HepG2 (cell line): ENCODE measurements around the gene CPNE1. TPM values are rescaled to one million over a fixed set of nuclear protein-coding genes. Genes with fewer than 3 reads are reported as not detected.

ENCODE experiments used
- ATAD3A ChIP-seq: sonication (generic); formaldehyde crosslinking; IDR thresholded peaks from 2 replicates; pipeline ENCODE4 v1.4.0; 2020; ENCODE audit warnings: missing genetic modification reagents
- CREB1 ChIP-seq, 2 experiments: fragments of 450-650 bp in 1 of 2; IDR thresholded peaks; 2 replicates each; pipeline ENCODE4 v1.6.1; 2016 to 2017; ENCODE audit warnings: control low read depth in 1 of 2, mild to moderate bottlenecking in 1 of 2, missing compliant biosample characterization in 1 of 2, missing genetic modification characterization in 1 of 2
- DDIT3 ChIP-seq: sonication (generic); formaldehyde crosslinking; IDR thresholded peaks from 2 replicates; pipeline ENCODE4 v1.4.0; 2020; ENCODE audit warnings: mild to moderate bottlenecking, missing genetic modification reagents
- FOXA3 ChIP-seq: IDR thresholded peaks from 2 replicates; pipeline ENCODE4 v1.6.1; 2016; ENCODE audit warnings: missing genetic modification reagents, missing compliant biosample characterization
- FOXM1 ChIP-seq: sonication (generic); formaldehyde crosslinking; IDR thresholded peaks from 2 replicates; pipeline ENCODE4 v1.5.0; 2020; ENCODE audit warnings: missing genetic modification reagents
- FOXO4 ChIP-seq: sonication (generic); formaldehyde crosslinking; conservative IDR thresholded peaks from 2 replicates; pipeline ENCODE4 v1.8.1; 2023; ENCODE audit warnings: missing genetic modification reagents
- IRF9 ChIP-seq: sonication (generic); formaldehyde crosslinking; IDR thresholded peaks from 2 replicates; pipeline ENCODE4 v1.8.0; 2022; ENCODE audit warnings: missing genetic modification reagents, mild to moderate bottlenecking, borderline replicate concordance
- KAT2B ChIP-seq: fragments of 150-350 bp; IDR thresholded peaks from 2 replicates; pipeline ENCODE4 v1.6.1; 2014; ENCODE audit warnings: low read depth, low read length, borderline replicate concordance
- MAFF ChIP-seq: IDR thresholded peaks from 2 replicates; pipeline ENCODE4 v1.6.1; 2011; ENCODE audit warnings: low read depth, low read length, improper control_type of control experiment
- MEIS1 ChIP-seq: sonication (generic); formaldehyde crosslinking; IDR thresholded peaks from 2 replicates; pipeline ENCODE4 v1.9.0; 2021; ENCODE audit warnings: mild to moderate bottlenecking, missing genetic modification reagents, moderate library complexity, borderline replicate concordance
- NFE2 ChIP-seq: sonication (generic); formaldehyde crosslinking; IDR thresholded peaks from 2 replicates; pipeline ENCODE4 v1.4.0; 2020; ENCODE audit warnings: missing genetic modification reagents
- NFYC ChIP-seq: IDR thresholded peaks from 2 replicates; pipeline ENCODE4 v1.6.1; 2016; ENCODE audit warnings: missing genetic modification reagents, missing compliant biosample characterization
- PBX2 ChIP-seq: IDR thresholded peaks from 2 replicates; pipeline ENCODE4 v1.6.1; 2016; ENCODE audit warnings: control low read depth
- SRF ChIP-seq: IDR thresholded peaks from 2 replicates; pipeline ENCODE4 v1.6.1; 2011; ENCODE audit warnings: mild to moderate bottlenecking, low read depth, low read length, moderate library complexity
- SRSF4 ChIP-seq: fragments of 200-400 bp; formaldehyde crosslinking; IDR thresholded peaks from one replicate; pipeline ENCODE4 v1.6.1; 2018; ENCODE audit warnings: mild to moderate bottlenecking, low read depth, low read length, moderate library complexity; ENCODE audit not compliant: poor library complexity, severe bottlenecking
- ZHX1 ChIP-seq: sonication (generic); formaldehyde crosslinking; IDR thresholded peaks from 2 replicates; pipeline ENCODE4 v1.8.1; 2022; ENCODE audit warnings: low read depth, mild to moderate bottlenecking, missing genetic modification reagents
- ZNF121 ChIP-seq: sonication (generic); formaldehyde crosslinking; IDR thresholded peaks from 2 replicates; pipeline ENCODE4 v1.5.0; 2020; ENCODE audit warnings: mild to moderate bottlenecking, missing genetic modification reagents
- ZNF124 ChIP-seq: sonication (generic); formaldehyde crosslinking; IDR thresholded peaks from 2 replicates; pipeline ENCODE4 v1.4.0; 2020; ENCODE audit warnings: missing genetic modification reagents
- ZNF234 ChIP-seq: sonication (generic); formaldehyde crosslinking; conservative IDR thresholded peaks from 2 replicates; pipeline ENCODE4 v1.5.1; 2020; ENCODE audit warnings: mild to moderate bottlenecking, missing genetic modification reagents
- ZNF350 ChIP-seq: sonication (generic); formaldehyde crosslinking; IDR thresholded peaks from 2 replicates; pipeline ENCODE4 v1.4.0; 2020; ENCODE audit warnings: mild to moderate bottlenecking, low read depth, missing genetic modification reagents, borderline replicate concordance
- ZNF816 ChIP-seq: sonication (generic); formaldehyde crosslinking; IDR thresholded peaks from 2 replicates; pipeline ENCODE4 v1.8.0; 2022; ENCODE audit warnings: missing genetic modification reagents, mild to moderate bottlenecking, borderline replicate concordance
- ZNF850 ChIP-seq: sonication (generic); formaldehyde crosslinking; conservative IDR thresholded peaks from 2 replicates; pipeline ENCODE4 v1.9.0; 2021; ENCODE audit warnings: mild to moderate bottlenecking, missing genetic modification reagents
- polyA plus RNA-seq, 8 experiments: library from polyadenylated mRNA; depleted of rRNA in 3 of 8; stranded (reverse) in 7 of 8; unstranded in 1 of 8; fragments of >200 nt; fragmentation: Illumina TruSeq in 4 of 8; extraction: Trizol in 4 of 8; gene quantifications; 2 replicates each; pipeline versions ENCODE4 v1.2.1 to v1.2.3, GENCODE V29; 2011 to 2016; ENCODE audit warnings: low read depth in 4 of 8, missing spikeins in 1 of 8, mixed read lengths in 1 of 8; ENCODE audit not compliant: insufficient read depth in 1 of 8
- total RNA-seq, 5 experiments: library from RNA; depleted of rRNA; stranded (reverse); fragments of >200 nt; fragmentation: Illumina TruSeq; extraction: Trizol; gene quantifications; 2 replicates each; pipeline ENCODE4 v1.2.3, GENCODE V29; 2016; ENCODE audit warnings: low read depth in 1 of 5

The CPNE1 gene
- total and polyA plus RNA-seq, 2 of the 13 experiments (the other 11 are each of a cell fraction or from before 2014, with no cell fraction given) = 408 to 431 TPM

- peak; percentile 85; the same call in 1 of the 2 replicates for TF ChIP-seq DDIT3
- no peak; the same call in none of the 2 replicates for TF ChIP-seq ZNF121
- 0 out of 2 replicates have a peak, but pooled peaks have one; percentile 32 for TF ChIP-seq SRF
- 0 out of 2 replicates have a peak, but pooled peaks have one; percentile 0 for TF ChIP-seq KAT2B
- TF ChIP-seq FOXO4 (CRISPR knock-in tag) = peak; percentile 99; the same call in 1 of the 2 replicates
- no peak for TF ChIP-seq SRSF4
- no peak for TF ChIP-seq NFE2
- TF ChIP-seq ZNF234 = peak; percentile 68; the same call in 1 of the 2 replicates
- peak; percentile 90; the same call in 1 of the 2 replicates for TF ChIP-seq ATAD3A
- TF ChIP-seq NFYC = peak; percentile 60
- TF ChIP-seq ZNF124 (CRISPR knock-in tag) = peak; percentile 99
- peak; percentile 98 for TF ChIP-seq ZNF816 (CRISPR knock-in tag)
- TF ChIP-seq ZNF850 (CRISPR knock-in tag) = 0 out of 2 replicates have a peak, but pooled peaks have one; percentile 88
- TF ChIP-seq MAFF = no peak
- TF ChIP-seq ZNF350 (CRISPR knock-in tag) = peak; percentile 100
- peak; percentile 93 for TF ChIP-seq CREB1 (IDR thresholded peaks at IDR 0.05)
- TF ChIP-seq CREB1 (CRISPR knock-in tag; IDR thresholded peaks at IDR 0.05) = peak; percentile 79
- peak; percentile 100 for TF ChIP-seq IRF9 (CRISPR knock-in tag)
- TF ChIP-seq FOXM1 (CRISPR knock-in tag) = peak; percentile 82; the same call in 1 of the 2 replicates
- TF ChIP-seq PBX2 = 0 out of 2 replicates have a peak, but pooled peaks have one; percentile 8
- TF ChIP-seq ZHX1 (CRISPR knock-in tag) = peak; percentile 92
- peak; percentile 77 for TF ChIP-seq FOXA3 (CRISPR knock-in tag)
- peak; percentile 92; the same call in 1 of the 2 replicates for TF ChIP-seq MEIS1
Measured at GRCh38 chr20:35699127-35699956, 34.6 kb upstream of the CPNE1 start, which contains the start of the genes NFS1 and ROMO1 (continued).
